Fibroblast of skin of right biceps (primary cell): Measurements from ENCODE around the gene TEX2.

Source experiments
- DNase-seq: peaks from one replicate; pipeline ENCODE4 v3.0.0-alpha.2; 2013

TEX2 gene

GRCh38 chr17:64269687-64270649, 6.9 kb upstream of the TEX2 start:
- no peak for DNase-seq

GRCh38 chr17:64264891-64265290, 1.8 kb upstream of the TEX2 start:
- DNase-seq = no peak

DNA sequence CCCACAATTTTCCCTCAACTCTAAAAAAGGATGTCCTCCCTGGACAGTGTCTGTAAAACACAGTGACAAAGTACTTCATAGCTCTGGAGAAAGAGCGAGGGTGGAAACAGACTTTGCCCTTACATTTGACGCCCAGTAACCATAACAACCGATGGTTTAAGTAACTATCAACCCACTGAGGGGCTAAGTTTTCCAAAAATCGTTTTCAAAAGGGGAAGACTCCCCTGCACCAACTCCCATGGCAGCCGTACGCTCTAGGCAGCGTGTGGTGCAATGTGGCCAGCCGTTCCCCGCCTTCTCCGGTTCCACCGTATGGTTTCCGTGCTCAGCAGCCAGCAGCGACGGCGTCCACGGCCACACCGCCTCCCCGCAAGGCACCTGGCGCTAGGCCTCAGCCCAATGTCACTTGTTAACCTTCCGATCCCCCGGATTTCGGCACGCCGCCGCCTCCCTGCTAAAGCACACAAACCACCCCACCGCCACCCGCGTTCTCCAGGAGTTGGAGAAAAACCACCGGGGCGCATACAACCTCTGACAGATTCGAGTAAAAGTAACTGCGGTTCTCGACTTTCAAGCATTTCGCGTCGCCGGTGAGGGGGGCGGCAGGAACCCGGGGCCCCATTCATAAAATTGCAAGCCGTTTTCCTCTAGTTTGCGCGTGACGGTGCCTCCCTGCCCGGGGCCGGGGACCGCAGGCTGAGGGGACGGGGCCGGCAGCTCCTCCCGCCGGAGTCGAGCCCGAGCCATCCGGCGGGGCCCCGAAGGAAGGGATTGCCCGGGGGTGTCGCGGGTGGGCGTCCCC, 661 bp downstream of the TEX2 start:
- DNase-seq = peak; percentile 12

DNA sequence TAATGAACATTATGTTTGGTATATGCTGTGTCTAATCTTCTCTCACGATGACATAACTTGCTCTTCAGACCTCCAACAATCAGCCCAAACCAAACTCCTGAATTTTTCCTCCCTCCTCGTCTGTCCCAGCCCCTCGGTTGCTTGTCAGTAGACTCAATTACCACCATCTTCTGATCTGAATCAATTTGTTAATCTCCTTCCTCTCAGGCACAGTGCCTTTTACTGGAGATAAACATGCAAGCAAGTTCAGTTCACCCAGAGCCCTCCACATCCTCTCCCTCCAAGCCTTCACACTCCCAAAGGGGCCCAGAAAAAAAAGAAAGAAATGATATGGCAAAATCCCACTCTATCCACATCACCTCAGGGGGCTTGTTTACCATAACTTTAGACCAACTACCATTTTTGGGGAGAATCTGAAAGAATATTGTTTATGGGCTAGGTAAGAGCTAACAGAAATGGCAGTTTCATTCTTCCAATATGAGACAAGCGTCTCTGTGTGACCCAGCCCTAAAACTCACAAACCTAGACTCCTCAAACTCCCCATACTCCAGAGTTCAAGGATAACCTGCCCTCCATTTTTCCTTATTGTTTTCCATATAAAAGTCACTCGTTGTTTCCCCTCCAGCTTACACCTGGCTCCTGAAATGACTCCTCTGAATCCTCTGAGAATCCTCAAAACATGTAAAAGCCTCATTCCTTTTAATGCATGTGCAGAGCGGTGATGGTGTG, 1.5 kb downstream of the TEX2 start:
- no peak for DNase-seq

DNA sequence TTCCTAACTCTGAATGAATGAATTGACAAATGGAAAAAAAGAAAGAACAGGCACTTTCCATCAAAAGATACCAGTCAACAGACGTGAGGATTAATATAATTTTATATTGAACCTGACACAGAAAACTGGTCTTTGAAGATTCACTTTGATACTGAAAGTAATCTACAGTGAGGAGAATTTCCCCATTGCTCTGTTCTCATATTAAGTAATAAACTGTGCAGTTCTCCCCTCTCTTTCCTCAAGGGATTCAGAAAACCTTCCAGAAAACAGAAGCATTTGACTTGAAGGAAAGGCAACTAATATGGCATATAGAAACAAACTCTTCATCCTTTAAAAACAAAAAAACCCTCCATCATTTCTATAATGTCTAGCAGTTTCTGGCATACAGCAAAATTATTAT, 2.2 kb downstream of the TEX2 start:
- DNase-seq = no peak

DNA sequence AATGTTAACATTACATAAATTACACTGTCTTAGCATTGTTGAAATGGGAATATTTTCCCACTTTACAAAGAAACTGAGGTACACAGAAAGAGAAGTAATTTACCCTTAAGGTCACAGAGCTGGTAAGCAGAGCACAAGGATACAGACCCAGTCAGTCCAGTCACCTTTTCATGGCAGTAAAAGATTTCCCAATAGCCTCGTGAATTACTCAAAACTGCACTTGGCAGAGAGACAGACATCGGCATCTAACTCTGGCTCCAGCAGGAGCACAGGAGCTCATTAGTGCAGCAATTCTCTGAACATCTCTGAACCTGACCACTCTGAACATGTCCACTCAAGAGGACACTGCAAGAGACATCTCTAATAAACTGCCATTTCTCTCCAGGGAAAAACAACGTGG, 3.1 kb downstream of the TEX2 start:
- DNase-seq = peak; percentile 30

GRCh38 chr17:64259426-64259825, 3.6 kb downstream of the TEX2 start:
- no peak for DNase-seq

GRCh38 chr17:64256913-64257807, 5.9 kb downstream of the TEX2 start:
- no peak for DNase-seq

DNA sequence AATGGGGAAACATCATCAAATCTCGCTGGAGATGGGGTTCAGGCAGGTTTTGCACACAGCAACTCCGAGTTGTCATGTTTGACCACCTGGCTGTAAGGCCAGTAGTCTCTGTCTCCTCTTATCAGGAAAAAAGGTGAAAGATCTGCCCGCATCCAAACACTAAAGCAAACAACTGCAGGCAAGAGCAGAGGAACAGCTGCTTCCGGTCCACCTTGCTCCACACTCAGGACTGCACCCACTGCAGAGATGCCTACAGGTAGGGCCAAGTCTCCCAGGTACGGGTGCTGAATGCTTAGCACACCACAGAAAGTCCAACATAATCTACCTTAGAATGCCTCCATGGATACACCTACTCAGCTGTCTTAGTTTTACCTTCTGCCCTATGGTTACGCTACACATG, 7.3 kb downstream of the TEX2 start:
- DNase-seq = no peak

- DNase-seq = no peak
Observed at GRCh38 chr17:64254755-64255154, 8.3 kb downstream of the TEX2 start.

DNA sequence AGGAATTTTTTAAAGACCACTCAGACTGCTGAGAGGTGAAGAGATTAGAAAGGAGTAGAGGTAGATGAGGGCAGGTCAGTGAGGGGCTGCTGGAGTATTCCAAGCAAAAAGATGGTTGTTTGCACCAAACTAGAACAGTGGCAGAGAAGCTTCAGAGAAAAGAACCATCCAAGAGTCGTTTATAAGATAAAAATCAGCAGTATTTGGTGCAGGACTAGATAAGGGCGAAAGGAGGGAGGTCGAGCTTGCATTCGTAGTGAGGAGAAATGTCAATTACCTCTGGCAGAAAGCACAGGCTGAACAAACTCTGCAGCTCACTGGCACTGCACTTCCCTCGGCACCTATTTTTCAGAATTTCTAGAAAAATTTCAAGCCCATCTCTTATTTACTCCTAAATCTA, 9.6 kb downstream of the TEX2 start:
- DNase-seq = no peak

DNA sequence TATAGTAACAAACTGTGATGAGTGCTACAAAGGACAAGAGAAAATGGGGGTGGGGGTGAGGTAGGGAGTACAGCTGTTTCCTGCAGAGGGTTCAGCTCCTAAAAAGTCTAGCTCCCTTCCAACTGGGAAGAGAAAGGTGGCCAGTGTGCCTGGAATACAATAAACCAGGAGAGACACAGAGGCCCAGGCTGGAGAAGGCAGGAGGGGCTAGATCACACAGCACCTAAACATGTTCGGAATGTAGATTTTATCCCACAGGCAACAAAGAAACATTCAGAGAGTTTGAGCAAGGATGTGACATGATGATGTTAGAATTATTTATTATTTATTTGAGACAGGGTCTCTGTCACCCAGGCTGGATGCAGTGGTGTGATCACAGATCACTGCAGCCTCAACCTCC, 10.2 kb downstream of the TEX2 start:
- peak; percentile 41 for DNase-seq

DNA sequence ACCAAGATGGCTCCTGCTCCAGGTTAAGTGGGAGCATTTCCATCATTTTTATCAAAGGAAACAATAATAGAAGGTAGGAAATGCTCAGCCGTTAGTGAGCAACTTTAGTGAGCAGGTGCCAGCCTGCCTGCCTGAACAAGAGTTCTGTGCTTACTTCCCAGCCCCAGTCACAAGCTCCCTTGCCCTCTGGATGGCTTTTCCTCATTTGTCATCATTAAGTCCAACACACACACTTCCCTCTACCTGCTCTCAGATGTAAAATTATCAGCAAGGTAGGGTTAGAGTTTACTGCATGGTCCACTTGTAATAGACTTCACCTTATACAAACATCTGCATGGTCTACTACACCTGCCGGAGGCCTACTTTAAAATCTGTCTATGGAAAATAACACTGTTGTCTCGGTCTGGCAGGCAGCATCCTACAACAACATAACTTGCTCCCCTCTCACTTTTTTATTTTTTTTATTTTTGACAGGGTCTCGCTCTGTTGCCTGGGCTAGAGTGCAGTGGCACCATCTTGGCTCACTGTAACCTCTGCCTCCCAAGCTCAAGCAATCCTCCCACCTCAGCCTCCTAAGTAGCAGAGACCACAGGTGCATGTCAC, 12.7 kb downstream of the TEX2 start:
- no peak for DNase-seq

GRCh38 chr17:64247836-64248235, 15.2 kb downstream of the TEX2 start:
- no peak for DNase-seq

DNA sequence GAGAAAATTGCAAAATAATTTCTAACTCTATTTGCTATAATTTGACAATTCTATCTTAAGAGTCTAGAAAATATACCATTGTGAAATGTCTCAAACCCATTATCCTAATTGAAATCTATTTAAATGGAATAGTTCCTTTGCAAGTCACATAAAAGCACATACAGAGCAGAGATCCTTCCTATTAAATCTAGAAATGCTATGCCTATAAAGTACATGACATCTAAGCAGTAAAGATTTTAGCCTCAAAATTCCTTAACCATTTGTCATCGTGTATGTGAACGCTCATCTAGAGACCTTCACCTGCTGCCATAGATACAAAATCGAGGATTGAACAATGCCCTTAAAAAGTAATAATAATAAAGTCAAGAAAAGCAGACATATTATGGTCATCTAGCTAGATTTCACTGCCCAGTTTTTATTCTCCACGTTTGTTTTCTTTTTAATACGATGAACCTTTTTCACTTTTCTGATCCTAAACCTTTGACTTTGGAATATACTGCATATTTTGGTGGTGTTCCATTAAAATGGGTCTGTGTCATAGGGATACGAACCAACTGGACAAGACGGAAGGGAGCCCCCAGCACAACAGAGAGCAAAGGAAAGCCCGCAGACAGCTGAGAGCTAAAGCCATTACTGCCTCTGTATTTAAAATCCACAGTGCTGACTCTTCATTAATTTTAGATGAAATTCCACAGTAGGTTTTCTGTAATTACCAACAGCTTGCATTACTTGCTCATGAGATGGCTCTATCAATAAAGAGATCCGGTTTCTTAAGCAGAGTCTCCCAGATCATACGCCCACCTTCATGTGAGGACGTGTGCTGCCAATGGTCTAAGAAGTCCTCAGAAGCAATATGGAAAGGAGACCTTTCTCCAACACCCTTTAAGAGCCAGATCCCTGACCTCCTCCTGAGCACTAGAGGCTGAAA, 17.6 kb downstream of the TEX2 start:
- DNase-seq = peak; percentile 68

DNA sequence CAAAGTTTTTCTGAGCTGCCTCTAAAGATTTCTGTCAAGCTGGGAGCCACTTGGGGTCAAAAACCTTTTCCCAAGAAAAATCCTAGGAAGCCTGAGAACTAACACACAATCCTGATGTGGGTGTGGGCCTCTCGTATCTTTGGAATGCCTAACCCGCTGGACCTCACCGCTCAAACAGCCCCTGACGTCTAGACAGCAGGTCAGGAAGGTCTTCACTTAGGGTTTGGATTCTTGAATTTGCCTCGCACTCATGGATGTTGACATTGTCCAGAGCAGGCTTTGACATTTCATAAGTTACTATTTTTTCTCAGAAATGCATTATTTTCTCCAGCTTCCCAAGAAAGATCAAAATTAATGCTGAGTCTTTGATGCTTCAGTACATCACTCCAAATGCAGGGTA, 18.9 kb downstream of the TEX2 start:
- peak; percentile 56 for DNase-seq

DNA sequence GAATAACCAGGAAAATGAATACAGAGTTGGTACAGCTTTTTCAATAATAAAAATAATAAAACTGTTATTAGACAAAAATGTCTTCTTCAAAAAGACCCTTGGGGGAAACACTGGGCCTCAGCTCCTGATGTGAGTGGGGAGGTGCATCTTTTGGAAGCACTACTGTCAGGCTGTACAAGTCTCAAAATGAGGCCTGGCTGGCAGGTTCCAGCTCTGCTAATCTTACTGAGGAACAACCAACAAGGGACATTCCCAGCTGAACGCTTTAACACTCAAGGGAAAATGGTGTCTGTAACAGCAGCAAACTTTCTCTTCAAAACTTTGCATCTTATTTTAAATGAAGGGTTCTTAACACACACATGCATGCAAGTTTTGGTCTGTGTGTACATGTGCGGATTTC, 19.7 kb downstream of the TEX2 start:
- no peak for DNase-seq

- no peak for DNase-seq
Observed at GRCh38 chr17:64242633-64243032, 20.4 kb downstream of the TEX2 start.

- DNase-seq = peak; percentile 87
Observed at GRCh38 chr17:64240741-64241347, 22.2 kb downstream of the TEX2 start.

- DNase-seq = peak; percentile 13
Observed at GRCh38 chr17:64240261-64240740, 22.8 kb downstream of the TEX2 start.
